ENCODE results near the gene CTIF.

DNA sequence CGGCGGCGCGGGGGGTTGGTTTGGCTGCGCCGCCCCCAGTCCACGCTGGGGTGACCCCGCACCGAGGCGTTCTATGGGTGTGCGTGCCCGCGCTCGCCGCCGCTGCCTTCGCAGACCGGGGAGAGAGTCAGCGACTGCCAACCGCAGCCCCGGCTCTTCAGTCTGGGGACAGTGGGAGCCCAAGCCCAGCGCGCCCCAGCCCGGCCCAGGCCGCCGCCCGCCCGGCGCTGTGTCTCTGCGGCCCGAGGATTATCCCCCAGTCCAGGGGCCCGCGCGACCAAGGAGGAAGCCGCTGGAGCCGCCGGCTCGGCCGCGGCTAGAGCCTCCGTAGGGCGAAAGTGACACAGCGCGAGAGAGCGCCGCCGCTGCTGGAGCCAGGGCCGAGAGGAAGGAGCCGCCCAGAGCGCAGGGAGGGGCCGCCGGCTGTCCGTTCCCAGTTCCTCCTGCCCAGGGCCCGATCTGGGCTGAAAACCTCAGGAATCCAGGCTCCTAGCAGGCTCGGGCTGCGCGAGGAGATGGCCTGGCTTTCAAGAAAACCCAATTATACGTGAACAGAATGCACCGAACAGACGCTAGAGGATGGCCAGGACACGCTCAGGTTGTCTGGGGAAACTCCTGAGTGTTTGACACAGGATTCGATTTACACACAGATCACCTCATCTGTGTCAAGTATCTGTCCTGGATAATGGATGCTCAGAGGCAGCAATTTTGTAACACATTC, 2.4 kb downstream of the CTIF start:
- TF ChIP-seq, protein P1, sequence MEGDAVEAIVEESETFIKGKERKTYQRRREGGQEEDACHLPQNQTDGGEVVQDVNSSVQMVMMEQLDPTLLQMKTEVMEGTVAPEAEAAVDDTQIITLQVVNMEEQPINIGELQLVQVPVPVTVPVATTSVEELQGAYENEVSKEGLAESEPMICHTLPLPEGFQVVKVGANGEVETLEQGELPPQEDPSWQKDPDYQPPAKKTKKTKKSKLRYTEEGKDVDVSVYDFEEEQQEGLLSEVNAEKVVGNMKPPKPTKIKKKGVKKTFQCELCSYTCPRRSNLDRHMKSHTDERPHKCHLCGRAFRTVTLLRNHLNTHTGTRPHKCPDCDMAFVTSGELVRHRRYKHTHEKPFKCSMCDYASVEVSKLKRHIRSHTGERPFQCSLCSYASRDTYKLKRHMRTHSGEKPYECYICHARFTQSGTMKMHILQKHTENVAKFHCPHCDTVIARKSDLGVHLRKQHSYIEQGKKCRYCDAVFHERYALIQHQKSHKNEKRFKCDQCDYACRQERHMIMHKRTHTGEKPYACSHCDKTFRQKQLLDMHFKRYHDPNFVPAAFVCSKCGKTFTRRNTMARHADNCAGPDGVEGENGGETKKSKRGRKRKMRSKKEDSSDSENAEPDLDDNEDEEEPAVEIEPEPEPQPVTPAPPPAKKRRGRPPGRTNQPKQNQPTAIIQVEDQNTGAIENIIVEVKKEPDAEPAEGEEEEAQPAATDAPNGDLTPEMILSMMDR (IDR thresholded peaks at IDR 0.05): no peak
- TF ChIP-seq, protein P2, sequence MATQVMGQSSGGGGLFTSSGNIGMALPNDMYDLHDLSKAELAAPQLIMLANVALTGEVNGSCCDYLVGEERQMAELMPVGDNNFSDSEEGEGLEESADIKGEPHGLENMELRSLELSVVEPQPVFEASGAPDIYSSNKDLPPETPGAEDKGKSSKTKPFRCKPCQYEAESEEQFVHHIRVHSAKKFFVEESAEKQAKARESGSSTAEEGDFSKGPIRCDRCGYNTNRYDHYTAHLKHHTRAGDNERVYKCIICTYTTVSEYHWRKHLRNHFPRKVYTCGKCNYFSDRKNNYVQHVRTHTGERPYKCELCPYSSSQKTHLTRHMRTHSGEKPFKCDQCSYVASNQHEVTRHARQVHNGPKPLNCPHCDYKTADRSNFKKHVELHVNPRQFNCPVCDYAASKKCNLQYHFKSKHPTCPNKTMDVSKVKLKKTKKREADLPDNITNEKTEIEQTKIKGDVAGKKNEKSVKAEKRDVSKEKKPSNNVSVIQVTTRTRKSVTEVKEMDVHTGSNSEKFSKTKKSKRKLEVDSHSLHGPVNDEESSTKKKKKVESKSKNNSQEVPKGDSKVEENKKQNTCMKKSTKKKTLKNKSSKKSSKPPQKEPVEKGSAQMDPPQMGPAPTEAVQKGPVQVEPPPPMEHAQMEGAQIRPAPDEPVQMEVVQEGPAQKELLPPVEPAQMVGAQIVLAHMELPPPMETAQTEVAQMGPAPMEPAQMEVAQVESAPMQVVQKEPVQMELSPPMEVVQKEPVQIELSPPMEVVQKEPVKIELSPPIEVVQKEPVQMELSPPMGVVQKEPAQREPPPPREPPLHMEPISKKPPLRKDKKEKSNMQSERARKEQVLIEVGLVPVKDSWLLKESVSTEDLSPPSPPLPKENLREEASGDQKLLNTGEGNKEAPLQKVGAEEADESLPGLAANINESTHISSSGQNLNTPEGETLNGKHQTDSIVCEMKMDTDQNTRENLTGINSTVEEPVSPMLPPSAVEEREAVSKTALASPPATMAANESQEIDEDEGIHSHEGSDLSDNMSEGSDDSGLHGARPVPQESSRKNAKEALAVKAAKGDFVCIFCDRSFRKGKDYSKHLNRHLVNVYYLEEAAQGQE (IDR thresholded peaks at IDR 0.05; ENCODE audit: insufficient read depth in 1 of 2, low read depth in 2 of 2, low read length in 1 of 2): no peak
